HEK293T (cell line): ENCODE data around the gene ING3.

Experiments used
- FOXA1 ChIP-seq: fragments of 450-650 bp; IDR thresholded peaks from 2 replicates; pipeline ENCODE4 v1.6.1; 2016; ENCODE audit warnings: mild to moderate bottlenecking
- FOXM1 ChIP-seq: fragments of 450-650 bp; IDR thresholded peaks from 2 replicates; pipeline ENCODE4 v1.6.1; 2017; ENCODE audit warnings: mild to moderate bottlenecking, borderline replicate concordance
- LEF1 ChIP-seq: fragments of 450-650 bp; IDR thresholded peaks from 2 replicates; pipeline ENCODE4 v1.6.1; 2017; ENCODE audit warnings: mild to moderate bottlenecking, borderline replicate concordance
- NFRKB ChIP-seq: fragments of 450-650 bp; IDR thresholded peaks from 2 replicates; pipeline ENCODE4 v1.6.1; 2016; ENCODE audit warnings: mild to moderate bottlenecking, moderate library complexity
- SP1 ChIP-seq: fragments of 450-650 bp; IDR thresholded peaks from 2 replicates; pipeline ENCODE4 v1.6.1; 2017
- TARDBP ChIP-seq: fragments of 450-650 bp; IDR thresholded peaks from 2 replicates; pipeline ENCODE4 v1.6.1; 2016
- ZNF384 ChIP-seq: fragments of 450-650 bp; IDR thresholded peaks from 2 replicates; pipeline ENCODE4 v1.6.1; 2016

DNA sequence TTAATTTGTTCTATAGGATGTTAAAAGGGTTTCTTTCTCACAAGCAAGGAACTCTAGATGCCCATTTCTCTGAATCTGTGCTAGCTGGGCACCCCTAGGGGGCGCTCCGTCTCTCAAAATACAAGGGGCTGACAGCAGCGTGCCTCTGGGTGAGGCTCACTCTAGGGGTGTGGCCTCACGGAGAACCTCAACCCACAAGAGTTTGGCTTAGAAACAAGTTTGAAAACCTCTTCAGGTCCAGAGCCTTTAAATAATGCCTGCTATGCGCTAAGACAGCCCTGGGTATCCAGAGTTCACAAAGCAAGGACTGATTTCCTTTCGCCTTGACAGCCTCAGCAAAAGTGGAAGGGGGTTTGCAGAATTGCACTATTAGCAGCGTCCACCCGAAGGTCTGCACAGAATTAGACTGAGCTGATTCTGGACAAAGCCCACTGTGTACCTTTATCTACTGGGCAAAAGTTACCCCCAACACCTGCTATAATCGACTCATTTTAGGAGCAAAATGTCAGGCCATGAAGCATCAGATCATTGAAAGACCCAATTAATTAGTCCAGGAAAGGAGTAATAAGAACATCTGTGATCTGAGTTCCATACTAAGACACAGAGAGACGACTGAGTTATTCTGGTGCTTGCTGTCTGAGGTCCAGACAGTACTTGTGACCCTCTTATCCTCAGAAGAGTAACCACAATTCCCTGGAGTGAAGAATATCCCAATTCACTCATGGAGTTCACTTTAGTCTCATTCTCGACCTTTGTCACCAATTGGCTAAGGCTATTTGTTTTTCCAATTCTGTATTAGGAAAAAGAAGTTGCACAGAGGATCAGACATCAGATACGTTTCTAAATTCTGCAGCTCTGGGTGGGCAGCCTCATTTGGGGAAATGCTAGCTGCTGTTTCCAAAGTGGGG, 37.4 kb downstream of the ING3 start:
- no peak for TF ChIP-seq FOXA1
- no peak for TF ChIP-seq NFRKB
- no peak for TF ChIP-seq SP1
- no peak for TF ChIP-seq ZNF384
- TF ChIP-seq FOXM1 = no peak
- TF ChIP-seq TARDBP = no peak
- no peak for TF ChIP-seq LEF1
